ENCODE data around the gene ANGPTL1. TPM values are rescaled to one million over a fixed set of nuclear protein-coding genes. Genes with fewer than 3 reads are reported as not detected.

Gene ANGPTL1
- total RNA-seq, 1 donor from 2014 or later: 24.2 TPM

Other genes starting within 250 kb of the ANGPTL1 start
- 19.0 TPM for gene RALGPS2, start 145.8 kb downstream of the ANGPTL1 start, total RNA-seq
- gene FAM20B, start 154.8 kb upstream of the ANGPTL1 start, total RNA-seq: 69.9 TPM
- gene TOR3A, start 211.0 kb upstream of the ANGPTL1 start, total RNA-seq: 31.1 TPM

Data from mucosa of gallbladder (tissue), 1 donor.